RWPE2 (cell line): ENCODE results near the gene CCPG1.
A peak's percentile ranks its signal among the peaks of the same experiment; 100 is the strongest.

Source experiments
- ATAC-seq: fragments of 200-7000 bp; cut with Tn5 transposase; 3 replicates; pipeline ENCODE4 v1.9.1; 2021; ENCODE audit warnings: low read depth
- DNase-seq: peaks from one replicate; pipeline ENCODE4 v3.0.0-alpha.2; 2020; ENCODE audit warnings: low spot score
- H3K27ac ChIP-seq: fragments of 450-650 bp; 2 replicates; pipeline ENCODE4 v1.5.1; 2017; ENCODE audit warnings: mild to moderate bottlenecking; ENCODE audit not compliant: poor library complexity, severe bottlenecking
- H3K27me3 ChIP-seq: fragments of 250-450 bp; sonication (Bioruptor Pico); 2 replicates; pipeline ENCODE4 v1.5.1; 2021; ENCODE audit warnings: mild to moderate bottlenecking, moderate library complexity; ENCODE audit not compliant: insufficient read depth, poor library complexity, severe bottlenecking
- H3K36me3 ChIP-seq: fragments of 250-450 bp; sonication (Bioruptor Pico); 2 replicates; pipeline ENCODE4 v1.5.1; 2020; ENCODE audit warnings: low read depth, mild to moderate bottlenecking, moderate library complexity
- H3K4me1 ChIP-seq: fragments of 250-450 bp; sonication (Bioruptor Pico); 2 replicates; pipeline ENCODE4 v1.5.1; 2021; ENCODE audit warnings: mild to moderate bottlenecking, moderate library complexity; ENCODE audit not compliant: insufficient read depth, poor library complexity, severe bottlenecking
- H3K4me3 ChIP-seq: fragments of 250-450 bp; sonication (Bioruptor Pico); 2 replicates; pipeline ENCODE4 v1.5.1; 2021; ENCODE audit warnings: mild to moderate bottlenecking, moderate library complexity; ENCODE audit not compliant: severe bottlenecking
- H3K9me3 ChIP-seq: fragments of 250-450 bp; sonication (Bioruptor Pico); 2 replicates; pipeline ENCODE4 v1.5.1; 2021; ENCODE audit warnings: mild to moderate bottlenecking, moderate library complexity; ENCODE audit not compliant: severe bottlenecking
- CTCF ChIP-seq: fragments of 450-650 bp; IDR thresholded peaks from one replicate; pipeline ENCODE4 v1.5.1; 2017; ENCODE audit warnings: mild to moderate bottlenecking, moderate library complexity; ENCODE audit not compliant: poor library complexity, severe bottlenecking

CCPG1 gene

DNA sequence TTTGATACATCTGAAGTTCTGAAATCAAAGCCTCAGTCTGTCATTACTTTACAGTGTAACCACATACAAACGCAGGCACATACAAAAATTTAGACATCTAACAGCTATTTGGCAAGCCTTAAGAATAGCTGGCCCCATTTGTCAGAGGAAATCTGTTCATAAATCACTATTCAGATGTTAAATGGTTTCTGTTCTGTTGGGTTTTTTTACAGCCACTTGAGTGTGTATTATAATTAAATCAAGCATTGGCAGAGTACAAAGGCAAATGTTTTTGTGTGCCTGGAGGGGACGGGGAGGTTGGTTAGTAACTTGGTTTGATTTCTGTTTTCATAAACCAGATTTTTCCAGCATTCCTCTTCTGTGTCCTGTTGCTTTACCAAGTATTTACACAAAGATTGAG lies 65.0 kb downstream of the CCPG1 start:
- peaks cover 18% of the 10 kb centered on the region for H3K36me3 ChIP-seq

GRCh38 chr15:55337160-55337559 lies 71.0 kb downstream of the CCPG1 start:
- no peak for DNase-seq

More for the DNA sequence above, 65.0 kb downstream of the CCPG1 start:
- no peaks in the 10 kb centered on the region for H3K27me3 ChIP-seq
- no peaks in the 10 kb centered on the region for H3K9me3 ChIP-seq
- DNase-seq (no peak), ATAC-seq (no peak)
- H3K4me1 ChIP-seq = no peaks in the 10 kb centered on the region
- no peak overlapping the region for H3K4me3 ChIP-seq
- no peak for TF ChIP-seq CTCF
- H3K27ac ChIP-seq = no peak overlapping the region

GRCh38 chr15:55334997-55335396 lies 73.2 kb downstream of the CCPG1 start:
- H3K36me3 ChIP-seq = peaks cover 41% of the 10 kb centered on the region

More at GRCh38 chr15:55337160-55337559, 71.0 kb downstream of the CCPG1 start:
- Histone ChIP-seq H3K4me1 (no peaks in the 10 kb centered on the region), H3K4me3 (no peak overlapping the region), H3K36me3 (peaks cover 44% of the 10 kb centered on the region), H3K27me3 (no peaks in the 10 kb centered on the region), H3K27ac (no peak overlapping the region), H3K9me3 (no peaks in the 10 kb centered on the region)
- TF ChIP-seq CTCF = no peak
- no peak for ATAC-seq

DNA sequence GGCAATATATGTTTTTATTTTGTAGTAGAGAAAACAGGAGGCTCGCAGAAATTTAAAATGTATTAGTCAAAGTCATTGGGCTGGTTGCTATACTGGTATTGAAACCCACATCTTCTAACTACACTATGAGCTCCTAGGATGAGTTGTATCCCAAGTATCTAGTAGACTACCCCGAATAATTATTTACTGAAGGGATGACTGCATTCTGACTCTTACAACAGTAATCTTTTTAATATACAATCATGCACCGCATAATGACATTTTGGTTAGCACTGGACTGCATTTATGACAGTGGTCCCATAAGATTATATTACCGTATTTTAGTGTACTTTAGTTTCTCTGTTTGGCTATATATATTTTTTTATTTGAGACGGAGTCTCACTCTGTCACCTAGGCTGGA lies 73.8 kb downstream of the CCPG1 start:
- no peak for ATAC-seq
- DNase-seq = no peak
- Histone ChIP-seq H3K27ac (no peak overlapping the region), H3K27me3 (no peaks in the 10 kb centered on the region), H3K4me1 (no peaks in the 10 kb centered on the region), H3K4me3 (no peak overlapping the region), H3K36me3 (peaks cover 46% of the 10 kb centered on the region), H3K9me3 (no peaks in the 10 kb centered on the region)
- TF ChIP-seq CTCF = no peak

More at GRCh38 chr15:55334997-55335396, 73.2 kb downstream of the CCPG1 start:
- peak; percentile 84 for ATAC-seq
- Histone ChIP-seq H3K4me3 (no peak overlapping the region), H3K9me3 (no peaks in the 10 kb centered on the region), H3K4me1 (no peaks in the 10 kb centered on the region), H3K27me3 (no peaks in the 10 kb centered on the region), H3K27ac (no peak overlapping the region)
- DNase-seq = no peak
- no peak for TF ChIP-seq CTCF

DNA sequence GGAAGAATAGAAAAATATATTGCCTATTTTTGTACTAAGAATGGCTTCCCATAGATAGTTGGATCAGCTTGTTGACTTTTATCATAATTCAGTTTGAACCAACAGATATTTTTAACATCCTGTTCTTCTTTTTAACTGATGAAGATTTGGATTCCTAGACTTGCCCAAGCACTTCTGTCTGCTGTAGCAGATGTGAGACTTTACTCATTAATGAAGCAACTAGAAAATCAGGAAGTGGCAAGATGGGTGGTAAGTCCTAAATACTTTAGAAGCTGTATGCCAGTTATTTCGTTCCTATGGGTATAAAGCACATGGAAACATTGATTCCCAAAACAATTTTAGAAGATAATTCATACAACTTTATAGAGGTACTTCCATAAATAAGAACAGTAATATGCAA lies 80.8 kb downstream of the CCPG1 start:
- Histone ChIP-seq H3K36me3 (peaks cover 20% of the 10 kb centered on the region; the same call in 1 of the 2 replicates), H3K4me1 (no peaks in the 10 kb centered on the region), H3K4me3 (no peak overlapping the region), H3K27ac (no peak overlapping the region), H3K9me3 (no peaks in the 10 kb centered on the region), H3K27me3 (no peaks in the 10 kb centered on the region)
- DNase-seq = no peak
- TF ChIP-seq CTCF = no peak
- ATAC-seq = no peak
